ENCODE data around the gene TLN1.

The TLN1 gene

GRCh38 chr9:35705372-35705771 is 26.6 kb downstream of the TLN1 start:
- DNase-seq = no peak

- DNase-seq = no peak
Measured at GRCh38 chr9:35703906-35704672, 27.9 kb downstream of the TLN1 start.

GRCh38 chr9:35702696-35703095 is 29.3 kb downstream of the TLN1 start:
- no peak for DNase-seq

- no peak for DNase-seq
Measured at GRCh38 chr9:35700942-35701341, 31.1 kb downstream of the TLN1 start.

- DNase-seq = no peak
Measured at GRCh38 chr9:35700031-35700430, 32.0 kb downstream of the TLN1 start.

- DNase-seq = no peak
Measured at GRCh38 chr9:35698231-35698630, 33.8 kb downstream of the TLN1 start.

GRCh38 chr9:35697486-35697885 is 34.5 kb downstream of the TLN1 start:
- no peak for DNase-seq

GRCh38 chr9:35696520-35697215 is 35.3 kb downstream of the TLN1 start:
- DNase-seq = no peak

- no peak for DNase-seq
Measured at GRCh38 chr9:35695943-35696401, 36.0 kb downstream of the TLN1 start.

- no peak for DNase-seq
Measured at GRCh38 chr9:35691757-35692301, 40.2 kb downstream of the TLN1 start.

GRCh38 chr9:35691334-35691650 is 40.7 kb downstream of the TLN1 start:
- peak; percentile 46 for DNase-seq

- DNase-seq = no peak
Measured at GRCh38 chr9:35690614-35691333, 41.2 kb downstream of the TLN1 start.

- DNase-seq = peak; percentile 1
Measured at GRCh38 chr9:35690294-35690613, 41.7 kb downstream of the TLN1 start.

GRCh38 chr9:35689542-35690293 is 42.3 kb downstream of the TLN1 start, which contains the start of gene TPM2:
Gene TPM2, minus strand, starts transcription at chr9:35689925. Its CDS starts 108 bp downstream, at chr9:35689817.
- DNase-seq = no peak

GRCh38 chr9:35688558-35689541 is 43.1 kb downstream of the TLN1 start:
- peak; percentile 70 for DNase-seq

GRCh38 chr9:35687972-35688557 is 43.9 kb downstream of the TLN1 start:
- no peak for DNase-seq

GRCh38 chr9:35687306-35687705 is 44.7 kb downstream of the TLN1 start:
- DNase-seq = no peak

- DNase-seq = no peak
Measured at GRCh38 chr9:35686222-35687203, 45.5 kb downstream of the TLN1 start.

GRCh38 chr9:35685506-35685905 is 46.5 kb downstream of the TLN1 start:
- DNase-seq = no peak

- no peak for DNase-seq
Measured at GRCh38 chr9:35684921-35685320, 47.1 kb downstream of the TLN1 start.

Measured in MV-4-11 (cell line).